Calu3 (cell line): ENCODE results near the gene RALGPS1. TPM values are rescaled to one million over a fixed set of nuclear protein-coding genes. Genes with fewer than 3 reads are reported as not detected.

ENCODE experiments used
- BruUV-seq: library from RNA; stranded (reverse); fragments of 400-500 nt; replicated peaks from 2 replicates; lab custom pipeline; 2021; lab: Mats Ljungman, UMichigan
- CTCF ChIA-PET: fragments of 300-600 bp; sonication (Branson Sonifier 250); formaldehyde crosslinking; loops from one replicate; lab custom pipeline; 2022; ENCODE audit warnings: antibody characterized with exemption; lab: Charles Lee
- DNase-seq: peaks from one replicate; pipeline ENCODE4 v3.0.0; 2022
- H3K27ac Mint-ChIP-seq: one replicate; pipeline ENCODE4 v1.8.0; 2022; ENCODE audit warnings: mixed read lengths; ENCODE audit not compliant: unreplicated experiment
- H3K27me3 Mint-ChIP-seq: one replicate; pipeline ENCODE4 v1.8.0; 2022; ENCODE audit warnings: mixed read lengths; ENCODE audit not compliant: unreplicated experiment
- H3K36me3 Mint-ChIP-seq: one replicate; pipeline ENCODE4 v1.8.0; 2022; ENCODE audit warnings: mild to moderate bottlenecking, moderate library complexity, mixed read lengths; ENCODE audit not compliant: insufficient read depth, unreplicated experiment
- H3K4me1 Mint-ChIP-seq: one replicate; pipeline ENCODE4 v1.8.0; 2022; ENCODE audit warnings: mild to moderate bottlenecking, low read depth, mixed read lengths; ENCODE audit not compliant: unreplicated experiment
- H3K4me3 Mint-ChIP-seq: one replicate; pipeline ENCODE4 v1.8.0; 2022; ENCODE audit warnings: mild to moderate bottlenecking, low read depth, moderate library complexity, mixed read lengths; ENCODE audit not compliant: unreplicated experiment
- H3K9me3 Mint-ChIP-seq: one replicate; pipeline ENCODE4 v1.8.0; 2022; ENCODE audit warnings: low read depth, mixed read lengths; ENCODE audit not compliant: unreplicated experiment
- intact Hi-C: fragments of 100-400 bp; cut with micrococcal nuclease; formaldehyde crosslinking; loops from one replicate; pipeline ENCODE4 v1.10.0; 2022; ENCODE audit not compliant: unreplicated experiment
- total RNA-seq: library from RNA; stranded (reverse); gene quantifications from 2 replicates; pipeline ENCODE4 v1.2.3, GENCODE V29; 2022
- TF ChIP-seq, protein P1 (sequence below): fragments of 200-600 bp; IDR thresholded peaks from one replicate; pipeline ENCODE4 v1.8.0; 2022; ENCODE audit warnings: antibody characterized with exemption; ENCODE audit not compliant: unreplicated experiment

RALGPS1 gene
- total RNA-seq, 1 experiment from 2014 or later: 8.3 TPM

DNA sequence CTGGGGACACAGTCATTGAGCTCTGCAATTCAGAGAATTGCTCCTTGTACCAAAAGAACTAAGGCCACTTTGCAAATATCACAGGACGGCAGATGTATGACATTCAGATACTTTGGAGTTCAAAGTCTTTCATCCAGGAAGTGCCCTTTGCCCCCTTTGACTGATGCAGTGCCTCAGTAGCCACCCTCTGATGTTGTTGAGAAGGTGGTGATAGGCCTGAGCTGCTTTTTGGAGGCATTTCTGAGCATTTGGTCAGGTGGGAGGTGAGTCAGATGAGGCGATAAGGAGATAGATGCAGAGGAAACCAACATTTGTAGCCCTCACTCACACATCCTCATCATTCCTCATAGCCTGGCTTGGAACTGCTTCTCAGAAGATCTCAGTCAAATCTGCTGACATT, 144.4 kb downstream of the RALGPS1 start:
- no TSS peak for BruUV-seq
- Mint-ChIP-seq H3K27ac (no peak overlapping the region), H3K4me1 (peaks cover 17% of the 10 kb centered on the region), H3K27me3 (no peaks in the 10 kb centered on the region), H3K9me3 (no peaks in the 10 kb centered on the region), H3K36me3 (no peaks in the 10 kb centered on the region), H3K4me3 (no peak overlapping the region)
- no peak for DNase-seq
- CTCF ChIA-PET: no interaction called here
- intact Hi-C loops: no loop called here
- TF ChIP-seq, protein P1, sequence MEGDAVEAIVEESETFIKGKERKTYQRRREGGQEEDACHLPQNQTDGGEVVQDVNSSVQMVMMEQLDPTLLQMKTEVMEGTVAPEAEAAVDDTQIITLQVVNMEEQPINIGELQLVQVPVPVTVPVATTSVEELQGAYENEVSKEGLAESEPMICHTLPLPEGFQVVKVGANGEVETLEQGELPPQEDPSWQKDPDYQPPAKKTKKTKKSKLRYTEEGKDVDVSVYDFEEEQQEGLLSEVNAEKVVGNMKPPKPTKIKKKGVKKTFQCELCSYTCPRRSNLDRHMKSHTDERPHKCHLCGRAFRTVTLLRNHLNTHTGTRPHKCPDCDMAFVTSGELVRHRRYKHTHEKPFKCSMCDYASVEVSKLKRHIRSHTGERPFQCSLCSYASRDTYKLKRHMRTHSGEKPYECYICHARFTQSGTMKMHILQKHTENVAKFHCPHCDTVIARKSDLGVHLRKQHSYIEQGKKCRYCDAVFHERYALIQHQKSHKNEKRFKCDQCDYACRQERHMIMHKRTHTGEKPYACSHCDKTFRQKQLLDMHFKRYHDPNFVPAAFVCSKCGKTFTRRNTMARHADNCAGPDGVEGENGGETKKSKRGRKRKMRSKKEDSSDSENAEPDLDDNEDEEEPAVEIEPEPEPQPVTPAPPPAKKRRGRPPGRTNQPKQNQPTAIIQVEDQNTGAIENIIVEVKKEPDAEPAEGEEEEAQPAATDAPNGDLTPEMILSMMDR: no peak

DNA sequence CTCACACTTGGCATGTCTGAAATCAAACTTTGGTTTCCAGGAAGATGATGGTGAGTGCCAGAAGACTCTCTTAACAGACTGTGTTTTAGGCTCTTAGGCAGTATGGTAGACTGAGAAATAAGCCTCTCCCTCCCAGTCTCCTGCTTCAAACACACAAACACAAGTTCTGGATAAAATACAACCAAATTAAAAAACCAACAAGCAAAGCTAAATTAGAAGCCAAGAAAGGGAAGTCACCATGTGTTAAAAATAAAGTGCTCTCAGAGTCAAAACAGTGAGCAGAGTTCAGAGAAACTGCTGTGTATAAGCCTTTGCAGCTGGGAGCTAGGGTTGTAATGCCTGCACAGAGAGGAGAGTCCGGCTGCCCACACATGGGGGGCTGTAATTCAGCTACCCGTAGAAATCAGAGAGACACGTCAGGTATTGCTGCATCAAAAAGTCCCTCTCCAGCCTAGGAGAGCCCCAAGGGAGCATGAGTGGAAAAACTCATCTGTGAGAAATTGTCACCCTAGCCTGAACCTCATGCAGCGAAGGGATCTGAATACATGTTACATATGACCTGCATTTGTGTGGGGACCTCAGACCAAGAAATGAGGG, 145.3 kb downstream of the RALGPS1 start:
- BruUV-seq: no TSS peak
- Mint-ChIP-seq H3K4me3 (no peak overlapping the region), H3K36me3 (no peaks in the 10 kb centered on the region), H3K27me3 (no peaks in the 10 kb centered on the region), H3K9me3 (no peaks in the 10 kb centered on the region), H3K4me1 (peaks cover 17% of the 10 kb centered on the region), H3K27ac (no peak overlapping the region)
- CTCF ChIA-PET: no interaction called here
- DNase-seq: no peak
- intact Hi-C loops: loop anchor here (10.0 kb wide), 1 partner anchor 95 kb away; no protein-coding TSS in a partner anchor
- TF ChIP-seq, protein P1: no peak

DNA sequence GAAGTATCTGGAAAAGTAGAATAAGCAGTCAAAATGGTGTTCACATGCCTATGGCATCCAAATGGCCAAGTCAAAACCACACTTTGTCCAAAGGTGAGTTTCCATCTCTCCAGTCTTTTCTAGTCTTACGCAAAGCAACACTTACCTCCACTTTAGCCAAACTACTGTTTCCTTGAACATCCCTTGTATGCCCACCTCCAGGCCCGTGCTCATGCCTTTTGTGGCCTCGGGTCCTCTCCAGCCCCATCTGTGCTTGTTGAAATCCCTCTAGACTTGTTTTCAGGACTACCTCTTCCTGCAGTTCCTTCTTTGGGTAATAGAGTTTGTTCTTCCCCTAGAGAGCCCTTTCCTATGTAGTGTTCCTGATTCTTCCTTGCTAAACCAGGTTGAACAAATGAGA, 146.8 kb downstream of the RALGPS1 start:
- H3K27me3 Mint-ChIP-seq: no peaks in the 10 kb centered on the region
- no peaks in the 10 kb centered on the region for H3K9me3 Mint-ChIP-seq
- no peak for DNase-seq
- intact Hi-C loops: loop anchor here (10.0 kb wide), 1 partner anchor 97 kb away; no protein-coding TSS in a partner anchor
- BruUV-seq: no TSS peak
- H3K36me3 Mint-ChIP-seq: no peaks in the 10 kb centered on the region
- no peak overlapping the region for H3K27ac Mint-ChIP-seq
- CTCF ChIA-PET: no interaction called here
- peaks cover 24% of the 10 kb centered on the region for H3K4me1 Mint-ChIP-seq
- H3K4me3 Mint-ChIP-seq: no peak overlapping the region
- TF ChIP-seq, protein P1: no peak

DNA sequence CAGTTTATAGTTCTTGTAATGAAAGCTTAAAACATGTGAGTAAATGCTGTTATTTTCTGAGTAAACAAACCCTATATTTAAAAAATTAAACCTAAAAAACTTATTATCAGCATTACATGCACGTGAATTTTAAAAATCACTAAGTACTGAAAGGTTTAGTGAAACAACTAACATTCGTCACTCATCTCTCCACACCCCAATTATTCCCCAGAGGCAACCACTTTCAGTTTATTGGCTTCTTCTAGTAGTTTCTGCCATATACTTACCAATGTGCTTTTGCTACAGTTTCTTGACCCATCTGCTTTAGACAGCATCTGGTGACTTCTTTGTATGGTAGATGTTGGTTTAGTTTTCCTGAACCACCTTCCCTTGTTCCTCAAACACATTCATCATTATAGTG, 149.8 kb downstream of the RALGPS1 start:
- TF ChIP-seq, protein P1: no peak
- CTCF ChIA-PET: no interaction called here
- no peaks in the 10 kb centered on the region for H3K36me3 Mint-ChIP-seq
- no peak overlapping the region for H3K4me3 Mint-ChIP-seq
- H3K27ac Mint-ChIP-seq: no peak overlapping the region
- peaks cover 25% of the 10 kb centered on the region for H3K4me1 Mint-ChIP-seq
- DNase-seq: no peak
- no peaks in the 10 kb centered on the region for H3K9me3 Mint-ChIP-seq
- no peaks in the 10 kb centered on the region for H3K27me3 Mint-ChIP-seq
- BruUV-seq: no TSS peak
- intact Hi-C loops: loop anchor here (10.0 kb wide), 1 partner anchor 100 kb away; no protein-coding TSS in a partner anchor
